Measurements from ENCODE around the gene FBLN5.

The FBLN5 gene

GRCh38 chr14:91947475-91948184 is at the start of gene FBLN5:
Gene FBLN5, minus strand, starts transcription at chr14:91947694. Its CDS starts 465 bp downstream, at chr14:91947229.
- no peak for DNase-seq

- DNase-seq = no peak
These were observed 49.5 kb upstream of the FBLN5 start for GRCh38 chr14:91996948-91997371.

- no peak for DNase-seq
These were observed 39.7 kb upstream of the FBLN5 start for GRCh38 chr14:91987192-91987591.

- no peak for DNase-seq
These were observed 38.2 kb upstream of the FBLN5 start for GRCh38 chr14:91985521-91986255.

GRCh38 chr14:91985008-91985407 is 37.5 kb upstream of the FBLN5 start:
- DNase-seq = no peak

- DNase-seq = no peak
These were observed 36.1 kb upstream of the FBLN5 start for GRCh38 chr14:91983588-91983987.

- DNase-seq = no peak
These were observed 32.7 kb upstream of the FBLN5 start for GRCh38 chr14:91980157-91980556.

GRCh38 chr14:91977884-91978283 is 30.4 kb upstream of the FBLN5 start:
- DNase-seq = no peak

- no peak for DNase-seq
These were observed 28.3 kb upstream of the FBLN5 start for GRCh38 chr14:91975763-91976162.

- no peak for DNase-seq
These were observed 23.8 kb upstream of the FBLN5 start for GRCh38 chr14:91971188-91971778.

- no peak for DNase-seq
These were observed 20.8 kb upstream of the FBLN5 start for GRCh38 chr14:91968280-91968679.

GRCh38 chr14:91964724-91965123 is 17.2 kb upstream of the FBLN5 start:
- DNase-seq = no peak

GRCh38 chr14:91964011-91964410 is 16.5 kb upstream of the FBLN5 start:
- no peak for DNase-seq

- DNase-seq = no peak
These were observed 16.0 kb upstream of the FBLN5 start for GRCh38 chr14:91963465-91963864.

- DNase-seq = no peak
These were observed 14.1 kb upstream of the FBLN5 start for GRCh38 chr14:91961297-91962220.

- DNase-seq = no peak
These were observed 10.4 kb upstream of the FBLN5 start for GRCh38 chr14:91957876-91958313.

- DNase-seq = no peak
These were observed 9.1 kb upstream of the FBLN5 start for GRCh38 chr14:91956616-91957015.

GRCh38 chr14:91955168-91955567 is 7.7 kb upstream of the FBLN5 start:
- no peak for DNase-seq

GRCh38 chr14:91953170-91953985 is 5.9 kb upstream of the FBLN5 start:
- DNase-seq = no peak

- no peak for DNase-seq
These were observed 646 bp downstream of the FBLN5 start for GRCh38 chr14:91946622-91947474.

Data from KG1 (cell line).